K562 (cell line): Measurements from ENCODE around the gene ACP4. TPM values are rescaled to one million over a fixed set of nuclear protein-coding genes. Genes with fewer than 3 reads are reported as not detected.
A peak's percentile ranks its signal among the peaks of the same experiment; 100 is the strongest.

Experiments
- ATAC-seq: fragments of 200-7000 bp; cut with Tn5 transposase; 3 replicates; pipeline ENCODE4 v1.9.1; 2020; ENCODE audit warnings: moderate library complexity
- BruUV-seq: library from RNA; stranded (reverse); fragments of 400-500 nt; replicated peaks from 2 replicates; lab custom pipeline; 2021; lab: Mats Ljungman, UMichigan
- CTCF ChIA-PET: fragments of 300-600 bp; formaldehyde crosslinking; extraction: SDS; loops from one replicate; lab custom pipeline; 2021; ENCODE audit warnings: low intra/inter-chr PET ratio; lab: Yijun Ruan, JAX
- POLR2A ChIA-PET: fragments of 300-600, 350-650 bp; sonication (Branson Sonifier 250); formaldehyde crosslinking; extraction: SDS; loops from one replicate; lab custom pipeline; 2021; ENCODE audit warnings: antibody characterized with exemption, inconsistent platforms; lab: Yijun Ruan, JAX
- DNase-seq, 4 experiments: peaks; one replicate each; pipeline versions ENCODE4 v3.0.0 to v3.0.0-alpha.2; 2011 to 2018; ENCODE audit warnings: low spot score in 3 of 4, mixed read lengths in 3 of 4; ENCODE audit errors: extremely low read depth in 1 of 4
- FAIRE-seq: peaks from 2 replicates; lab custom pipeline; 2011; peaks lifted over from hg19 to GRCh38; lab: Jason Lieb, UNC
- H2AFZ ChIP-seq: 2 replicates; pipeline ENCODE4 v1.6.0; 2011; ENCODE audit warnings: low read depth, low read length, control low read depth, inconsistent platforms
- H3K27ac ChIP-seq: fragments of 200-600 bp; 3 replicates; pipeline ENCODE4 v1.8.0; 2011; ENCODE audit warnings: low read depth, mild to moderate bottlenecking, control low read depth, inconsistent platforms, low read length, moderate library complexity, mixed read lengths; ENCODE audit errors: extremely low read depth
- H3K27me3 ChIP-seq, 2 experiments: fragments of 300-600 bp in 1 of 2; 2 replicates in 1 of 2; 3 replicates in 1 of 2; pipeline versions ENCODE4 v1.6.0 to v1.8.0; 2011; ENCODE audit warnings: inconsistent platforms in 2 of 2, low read length in 2 of 2, mild to moderate bottlenecking in 1 of 2, mixed read lengths in 1 of 2, moderate library complexity in 1 of 2; ENCODE audit not compliant: control insufficient read depth in 2 of 2, insufficient read depth in 2 of 2
- H3K36me3 ChIP-seq: fragments of 300-600 bp; 3 replicates; pipeline ENCODE4 v1.8.0; 2011; ENCODE audit warnings: mild to moderate bottlenecking, low read length, inconsistent platforms; ENCODE audit not compliant: control insufficient read depth, insufficient read depth
- H3K4me1 ChIP-seq, 2 experiments: fragments of 200-600 bp in 1 of 2; replicated peaks in 1 of 2; 2 replicates in 1 of 2; 3 replicates in 1 of 2; pipeline versions ENCODE4 v1.5.1 to v1.8.0; 2011; ENCODE audit warnings: inconsistent platforms in 2 of 2, low read length in 2 of 2, mild to moderate bottlenecking in 1 of 2, mixed read lengths in 1 of 2, moderate library complexity in 1 of 2; ENCODE audit not compliant: control insufficient read depth in 2 of 2, insufficient read depth in 2 of 2
- H3K4me2 ChIP-seq: 2 replicates; pipeline ENCODE4 v1.6.1; 2011; ENCODE audit warnings: low read length, control low read depth, inconsistent platforms, mixed read lengths; ENCODE audit not compliant: insufficient read depth
- H3K4me3 ChIP-seq: fragments of 200-600 bp; sonication (generic), shearing (Covaris generic); 2 replicates; pipeline ENCODE4 v1.5.1; 2016; ENCODE audit warnings: control low read depth, inconsistent platforms
- H3K79me2 ChIP-seq: fragments of 200-600 bp; 3 replicates; pipeline ENCODE4 v1.8.0; 2011; ENCODE audit warnings: low read length, inconsistent platforms; ENCODE audit not compliant: control insufficient read depth, insufficient read depth
- H3K9ac ChIP-seq, 2 experiments: 2 replicates each; pipeline versions ENCODE4 v1.6.0 to v1.6.1; 2011; ENCODE audit warnings: low read depth in 2 of 2, low read length in 2 of 2, control low read depth in 1 of 2, inconsistent platforms in 1 of 2, mild to moderate bottlenecking in 1 of 2, mixed read lengths in 1 of 2; ENCODE audit not compliant: insufficient read depth in 1 of 2
- H3K9me1 ChIP-seq: one replicate; pipeline ENCODE4 v1.6.0; 2011; ENCODE audit warnings: inconsistent platforms, mild to moderate bottlenecking, low read length, moderate library complexity; ENCODE audit not compliant: control insufficient read depth, insufficient read depth
- H3K9me3 ChIP-seq: replicated peaks from 2 replicates; pipeline ENCODE4 v1.5.1; 2011; ENCODE audit warnings: low read depth, low read length, inconsistent platforms; ENCODE audit not compliant: control insufficient read depth, insufficient read depth
- H4K20me1 ChIP-seq: replicated peaks from 2 replicates; pipeline ENCODE4 v1.6.1; 2011; ENCODE audit warnings: low read length, inconsistent platforms, mixed read lengths; ENCODE audit not compliant: control insufficient read depth, insufficient read depth
- CEBPG ChIP-seq, 3 experiments: fragments of 200-800 bp in 1 of 3; sonication (Bioruptor generic) in 1 of 3; sonication (generic) in 1 of 3; formaldehyde crosslinking in 1 of 3; IDR thresholded peaks in 2 of 3; conservative IDR thresholded peaks in 1 of 3; 2 replicates each; pipeline versions ENCODE4 v1.6.1 to v1.8.0; 2016 to 2022; ENCODE audit warnings: missing compliant biosample characterization in 2 of 3, missing genetic modification characterization in 2 of 3, mild to moderate bottlenecking in 1 of 3, missing genetic modification reagents in 1 of 3
- CUX1 ChIP-seq: fragments of 200-800 bp; sonication (Bioruptor generic); IDR thresholded peaks from 2 replicates; pipeline ENCODE4 v1.6.1; 2016; ENCODE audit warnings: missing genetic modification characterization, missing compliant biosample characterization
- LARP7 ChIP-seq: fragments of 450-650 bp; IDR thresholded peaks from 2 replicates; pipeline ENCODE4 v1.6.1; 2016
- MCM3 ChIP-seq: fragments of 450-650 bp; IDR thresholded peaks from 2 replicates; pipeline ENCODE4 v1.6.1; 2016
- THAP12 ChIP-seq: fragments of 250-450 bp; sonication (Bioruptor Pico); IDR thresholded peaks from 2 replicates; pipeline ENCODE4 v1.9.0; 2021; ENCODE audit warnings: mild to moderate bottlenecking, inconsistent platforms
- ZNF134 ChIP-seq: fragments of 250-450 bp; sonication (Bioruptor Pico); conservative IDR thresholded peaks from 2 replicates; pipeline ENCODE4 v1.4.0; 2020
- ZNF586 ChIP-seq: fragments of 450-650 bp; formaldehyde crosslinking; conservative IDR thresholded peaks from 2 replicates; pipeline ENCODE4 v1.4.0; 2020; ENCODE audit warnings: mild to moderate bottlenecking, moderate library complexity
- ZNF639 ChIP-seq, 2 experiments: fragments of 200-800 bp in 1 of 2; sonication (Bioruptor generic) in 1 of 2; sonication (generic) in 1 of 2; formaldehyde crosslinking in 1 of 2; IDR thresholded peaks in 1 of 2; conservative IDR thresholded peaks in 1 of 2; 2 replicates each; pipeline versions ENCODE4 v1.5.0 to v1.6.1; 2016 to 2020; ENCODE audit warnings: missing compliant biosample characterization in 1 of 2, missing genetic modification characterization in 1 of 2, missing genetic modification reagents in 1 of 2
- ZZZ3 ChIP-seq: fragments of 450-650 bp; IDR thresholded peaks from 2 replicates; pipeline ENCODE4 v1.6.1; 2016; ENCODE audit warnings: antibody characterized with exemption, mild to moderate bottlenecking, moderate library complexity
- WGBS: fragments of 100-300 bp; shearing (Covaris generic); methylation state at CpG from one replicate; pipeline ENCODE4 v1.1.6; 2016; ENCODE audit warnings: low coverage, mixed read lengths; ENCODE audit not compliant: insufficient coverage; ENCODE audit errors: missing lambda C conversion rate; 5-methylcytosine and 5-hydroxymethylcytosine counted together
- in situ Hi-C: fragments of 300-500 bp; cut with MboI; formaldehyde crosslinking; loops from 4 replicates; pipeline ENCODE4 v1.15.0; 2018; ENCODE audit warnings: inconsistent platforms, mixed read lengths
- intact Hi-C: fragments of 100-400 bp; cut with micrococcal nuclease; formaldehyde crosslinking; loops from 2 replicates; pipeline ENCODE4 v1.14.2; 2022
- polyA plus RNA-seq, 8 experiments: library from polyadenylated mRNA; depleted of rRNA in 4 of 8; stranded (reverse) in 5 of 8; unstranded in 3 of 8; fragments of >200 nt; fragmentation: Nextera tagmentation in 2 of 8; fragmentation: Illumina TruSeq in 1 of 8; extraction: Ambion mirVana in 2 of 8; extraction: Trizol in 1 of 8; gene quantifications; 2 replicates each; pipeline versions ENCODE4 v1.2.1 to v1.2.3, GENCODE V29; 2011 to 2014; ENCODE audit warnings: inconsistent platforms in 1 of 8, missing spikeins in 1 of 8
- total RNA-seq, 7 experiments: library from RNA; depleted of rRNA in 6 of 7; stranded (reverse); fragments of >200 nt in 6 of 7; fragmentation: Illumina TruSeq in 2 of 7; extraction: Trizol in 2 of 7; gene quantifications; 2 replicates each; pipeline versions ENCODE4 v1.2.1 to v1.2.3, GENCODE V29; 2011 to 2021; ENCODE audit warnings: low replicate concordance in 1 of 7

The ACP4 gene
- total and polyA plus RNA-seq, 9 of the 15 experiments (the other 6 are each of a cell fraction or from before 2014, with no cell fraction given), result not detected

GRCh38 chr19:50804420-50805272, 14.4 kb downstream of the ACP4 start:
- POLR2A ChIA-PET, result interaction anchor here (0.5 to 5.0 kb wide), 45 partner anchors 9 to 1794 kb away, joined by 3 to 70 read pairs (median 3); partner anchors contain the start of genes JOSD2, KLK1, KLK2 and KLK3
- no TSS peak for BruUV-seq
- TF ChIP-seq ZZZ3 (peak; percentile 98), ZNF586 (no peak), CUX1 (CRISPR knock-in tag) (no peak), ZNF134 (CRISPR knock-in tag) (no peak), CEBPG (CRISPR knock-in tag; IDR thresholded peaks at IDR 0.05) (peak; percentile 94), CEBPG (tag; conservative IDR thresholded peaks at IDR 0.05 in 1 of 2, IDR thresholded peaks at IDR 0.05 in 1 of 2) (peak; percentile 88 to 91), LARP7 (no peak), ZNF639 (CRISPR knock-in tag; conservative IDR thresholded peaks at IDR 0.05 in 1 of 2, IDR thresholded peaks at IDR 0.05 in 1 of 2) (peak in 1 of 2 experiments; percentile 67; a peak in 2 of 4 replicates), MCM3 (no peak), THAP12 (CRISPR knock-in tag) (peak; percentile 81; the same call in 1 of the 2 replicates)

More at GRCh38 chr19:50804420-50805272, 14.4 kb downstream of the ACP4 start:
- peaks cover 7% of the 10 kb centered on the region for H3K9me1 ChIP-seq
- CTCF ChIA-PET, result no interaction called here
- no peaks in the 10 kb centered on the region for H3K9me3 ChIP-seq
- peaks cover 48% of the 10 kb centered on the region for H3K79me2 ChIP-seq
- peak; percentile 91 for FAIRE-seq
- peak overlapping the region; percentile 100 for H2AFZ ChIP-seq
- H3K4me2 ChIP-seq, result peak overlapping the region; percentile 99
- H4K20me1 ChIP-seq, result peaks cover 29% of the 10 kb centered on the region
- peak overlapping the region; percentile 97 to 99 for H3K9ac ChIP-seq
- peak; percentile 95 to 99 (median 97) for DNase-seq
- peak overlapping the region; percentile 99 for H3K4me3 ChIP-seq
- no peaks in the 10 kb centered on the region for H3K27me3 ChIP-seq
- H3K36me3 ChIP-seq, result peaks cover 40% of the 10 kb centered on the region
- ATAC-seq, result peak; percentile 96
- H3K4me1 ChIP-seq, result peaks cover 14 to 24% of the 10 kb centered on the region in 2 experiments; a peak in 4 of 5 replicates
- intact Hi-C loops (loop anchor here (5.0 kb wide), 1 partner anchor 33 kb away; no protein-coding TSS in a partner anchor), in situ Hi-C loops (no loop called here)
- H3K27ac ChIP-seq, result peak overlapping the region; percentile 100
- WGBS, result under 1% methylated on average over 59 of the region's 62 CpGs
